ENCODE data around the gene NEAT1.
A peak's percentile ranks its signal among the peaks of the same experiment; 100 is the strongest.
"Not testable (repeated sequence)": the region's sequence is repeated elsewhere in the genome, so short reads cannot be mapped to it uniquely, and the experiment has no call there.

The NEAT1 gene

DNA sequence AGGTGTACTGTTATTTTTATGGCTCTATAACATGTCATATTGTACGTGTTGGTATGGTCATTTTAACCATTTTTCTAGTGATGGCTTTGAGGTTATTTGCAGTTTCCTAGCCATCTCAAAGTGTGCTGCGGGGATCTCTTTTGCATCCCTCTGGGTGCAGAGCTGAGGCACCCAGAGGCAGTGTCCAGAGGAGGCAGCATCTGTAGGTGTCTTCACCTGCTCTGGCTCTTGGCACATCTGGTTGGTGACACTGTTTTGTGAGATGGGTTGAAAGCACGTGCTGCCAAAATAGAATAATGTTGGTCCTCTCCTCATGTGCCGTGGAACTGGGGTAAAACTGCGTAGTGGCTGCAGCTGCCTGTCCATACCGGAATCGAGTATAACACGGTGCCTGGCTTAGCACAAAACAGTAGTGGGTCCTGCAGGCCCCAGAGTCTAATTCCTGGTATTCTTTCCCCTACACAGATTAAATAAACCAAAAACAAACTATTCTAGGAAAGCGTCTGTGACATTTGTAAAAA, 12.9 kb downstream of the NEAT1 start:
- no peak for DNase-seq

DNA sequence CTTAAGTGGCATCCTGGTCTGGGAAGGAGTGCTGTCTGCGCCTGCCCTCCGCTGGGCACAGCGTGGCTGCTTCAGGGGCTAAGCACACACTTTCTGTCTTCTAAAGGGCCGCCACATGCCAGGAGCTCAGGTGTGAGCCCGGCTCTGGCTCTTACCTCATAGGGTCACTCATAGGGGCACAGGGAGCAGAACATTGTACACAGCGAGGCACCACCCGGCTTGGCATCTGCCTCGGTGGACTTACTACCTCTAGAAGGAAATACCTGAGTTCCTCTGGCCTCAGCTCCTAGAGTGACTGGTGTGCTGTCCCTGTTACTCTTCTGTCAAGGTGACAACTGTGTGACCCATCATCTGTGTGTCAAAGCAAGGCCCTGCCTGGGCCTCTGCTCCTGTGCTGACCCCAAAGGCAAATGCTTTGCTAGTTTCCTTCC, 13.4 kb downstream of the NEAT1 start:
- DNase-seq = peak; percentile 56

DNA sequence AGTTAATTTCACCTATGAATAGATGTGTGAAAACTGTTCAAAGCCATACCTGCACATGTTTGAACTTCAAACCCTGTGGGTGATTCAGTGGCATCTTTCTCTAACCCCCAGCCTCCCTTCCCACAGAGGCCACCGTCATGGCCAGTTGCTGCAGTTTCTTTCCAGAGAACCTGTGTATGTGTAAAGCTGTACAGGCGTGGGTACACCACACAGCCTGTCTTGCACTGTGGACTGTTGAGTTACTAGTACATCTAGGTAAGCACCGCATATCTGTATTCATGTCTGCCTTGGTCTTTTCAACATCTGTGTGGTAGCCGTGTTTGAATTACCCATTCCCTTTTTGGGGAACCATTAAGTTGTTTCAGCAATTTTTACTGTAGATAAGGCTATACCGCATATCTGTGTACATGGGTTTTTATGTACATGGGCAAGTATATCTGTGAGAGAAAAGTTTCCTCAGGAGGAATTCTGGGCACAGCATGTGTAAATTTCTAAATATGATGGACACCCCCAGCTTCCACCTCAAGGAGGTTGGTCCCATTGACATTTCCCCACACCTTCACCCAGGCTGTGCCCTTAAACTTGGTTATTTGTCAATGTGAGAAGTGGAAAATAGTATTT, 13.9 kb downstream of the NEAT1 start:
- DNase-seq = peak; percentile 51

DNA sequence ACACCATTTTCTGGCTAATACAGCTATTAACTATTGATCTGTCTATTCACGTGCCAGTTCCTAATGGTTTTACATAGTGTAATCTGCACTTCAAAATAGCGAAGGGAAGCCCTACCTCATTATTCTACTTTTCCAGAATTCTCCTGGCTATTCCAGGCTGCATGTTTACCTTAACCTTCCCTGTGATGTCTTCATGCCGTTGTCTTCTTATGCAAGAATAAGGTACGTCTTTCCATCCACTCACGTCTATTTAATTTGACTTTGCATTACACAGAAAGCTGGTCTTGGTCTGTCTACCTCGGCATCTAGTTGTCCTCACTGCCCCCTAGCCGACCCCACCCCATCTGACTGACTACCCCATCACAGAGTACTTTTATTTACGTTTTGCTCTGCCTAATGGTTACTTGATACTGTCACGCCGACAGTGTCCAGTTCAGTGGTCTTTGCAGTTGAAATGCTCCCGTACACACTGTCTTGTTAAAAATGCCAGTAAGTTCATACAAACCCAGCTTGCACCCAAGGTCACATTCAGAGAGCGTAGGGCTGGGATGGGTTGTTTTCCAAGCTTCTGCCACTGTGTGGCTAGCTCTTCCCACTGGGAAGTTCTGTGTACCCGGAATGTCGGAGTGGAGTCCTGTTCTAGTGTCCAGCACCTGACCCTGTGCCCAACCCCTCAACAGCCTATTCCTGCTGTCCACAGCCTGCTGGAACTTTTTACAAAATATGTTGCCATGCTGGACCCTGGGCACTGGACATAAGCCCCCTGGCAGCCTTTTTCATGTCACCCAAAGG, 15.0 kb downstream of the NEAT1 start:
- no peak for DNase-seq

DNA sequence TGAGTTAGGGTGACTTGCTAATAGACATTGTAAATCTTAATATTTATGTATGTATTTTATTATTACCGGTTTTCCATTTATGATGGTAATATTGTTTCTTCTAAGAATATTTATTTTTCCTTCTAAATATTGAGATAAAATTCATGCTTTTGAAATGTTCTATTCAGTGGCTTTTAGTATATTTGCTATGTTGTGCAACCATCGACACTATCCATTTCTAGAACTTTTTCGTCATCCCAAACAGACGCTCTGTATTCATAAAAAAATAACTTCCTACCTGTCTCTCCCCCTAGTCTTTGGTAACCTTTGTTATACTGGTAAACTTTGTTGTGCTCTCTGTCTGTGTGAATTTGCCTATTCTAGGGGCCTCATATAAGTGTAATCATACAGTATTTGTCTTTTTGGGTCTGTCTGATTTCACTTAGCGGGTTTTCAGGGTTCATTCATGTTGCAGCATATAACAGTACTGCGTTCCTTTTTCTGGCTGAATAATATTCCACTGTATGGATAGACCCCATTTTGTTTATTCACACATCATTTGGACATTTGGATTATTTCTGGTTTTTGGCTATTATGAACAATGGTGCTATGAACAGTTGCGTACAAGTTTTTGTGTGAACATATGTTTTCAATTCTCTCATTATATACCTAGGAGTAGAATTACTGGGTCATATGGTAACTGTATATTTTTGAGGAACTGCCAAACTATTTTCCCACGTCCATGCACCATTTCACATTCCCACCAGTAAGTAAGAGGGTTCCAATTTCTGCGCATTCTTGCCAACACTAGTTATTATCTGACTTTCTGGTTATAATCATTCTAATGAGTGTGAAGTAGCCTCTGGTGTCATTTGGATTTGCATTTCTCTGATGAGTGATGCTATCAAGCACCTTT, 15.9 kb downstream of the NEAT1 start:
- DNase-seq = no peak

DNA sequence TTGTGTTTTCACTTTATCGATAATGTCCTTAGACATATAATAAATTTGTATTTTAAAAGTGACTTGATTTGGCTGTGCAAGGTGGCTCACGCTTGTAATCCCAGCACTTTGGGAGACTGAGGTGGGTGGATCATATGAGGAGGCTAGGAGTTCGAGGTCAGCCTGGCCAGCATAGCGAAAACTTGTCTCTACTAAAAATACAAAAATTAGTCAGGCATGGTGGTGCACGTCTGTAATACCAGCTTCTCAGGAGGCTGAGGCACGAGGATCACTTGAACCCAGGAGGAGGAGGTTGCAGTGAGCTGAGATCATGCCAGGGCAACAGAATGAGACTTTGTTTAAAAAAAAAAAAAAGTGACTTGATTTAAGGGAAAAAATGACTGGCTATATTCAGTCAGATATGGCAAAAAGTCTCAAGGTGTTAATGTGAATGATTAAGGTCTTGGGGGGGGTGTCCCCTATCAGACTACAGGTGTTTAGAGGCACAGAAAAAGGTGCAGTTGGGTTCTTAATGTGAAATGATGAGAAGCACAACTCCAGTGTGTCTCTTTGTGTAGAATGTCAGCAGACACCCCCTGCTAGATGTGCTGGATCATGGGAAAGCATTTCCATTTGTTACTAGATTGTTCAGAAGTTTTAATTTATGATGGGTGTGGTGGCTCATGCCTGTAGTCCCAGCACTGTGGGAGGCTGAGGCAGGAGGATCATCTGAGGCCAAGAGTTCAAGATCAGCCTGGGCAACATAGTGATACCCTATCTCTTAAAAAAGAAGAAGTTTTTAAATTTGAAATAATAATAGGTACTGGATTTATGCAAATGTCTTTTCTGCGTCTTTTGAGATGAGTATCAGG, 17.0 kb downstream of the NEAT1 start:
- peak; percentile 46 for DNase-seq

DNA sequence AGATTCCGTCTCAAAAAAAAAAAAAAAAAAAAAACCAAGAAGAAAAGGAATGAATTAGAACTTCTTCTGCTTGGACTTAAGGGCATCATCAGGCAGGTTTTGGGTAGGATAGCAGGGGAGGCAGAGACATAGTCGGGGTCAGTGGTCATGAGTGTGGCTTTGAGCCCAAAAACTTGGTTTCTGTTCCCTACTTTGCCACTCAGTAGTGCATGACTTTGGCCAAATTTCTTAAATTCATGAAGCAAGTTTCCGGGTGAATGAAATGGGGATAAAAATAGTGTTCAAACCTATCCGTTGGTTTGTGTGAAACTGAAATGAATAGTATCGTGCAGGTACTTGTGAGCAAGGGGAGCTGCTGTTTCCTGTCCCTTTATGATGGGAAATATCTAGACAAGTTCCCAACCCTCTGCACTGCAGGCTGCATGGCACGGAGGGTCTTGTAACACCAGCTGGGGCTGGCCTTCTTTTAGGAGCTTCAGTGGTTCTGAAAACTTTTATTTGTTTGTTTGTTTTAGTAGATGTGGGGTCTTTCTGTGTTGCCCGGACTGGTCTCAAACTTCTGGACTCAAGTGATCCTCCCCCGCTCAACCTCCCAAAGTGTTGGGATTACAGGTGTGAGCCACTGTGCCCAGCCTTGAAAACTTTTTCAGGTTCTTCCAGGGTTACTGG, 18.4 kb downstream of the NEAT1 start:
- DNase-seq = no peak

DNA sequence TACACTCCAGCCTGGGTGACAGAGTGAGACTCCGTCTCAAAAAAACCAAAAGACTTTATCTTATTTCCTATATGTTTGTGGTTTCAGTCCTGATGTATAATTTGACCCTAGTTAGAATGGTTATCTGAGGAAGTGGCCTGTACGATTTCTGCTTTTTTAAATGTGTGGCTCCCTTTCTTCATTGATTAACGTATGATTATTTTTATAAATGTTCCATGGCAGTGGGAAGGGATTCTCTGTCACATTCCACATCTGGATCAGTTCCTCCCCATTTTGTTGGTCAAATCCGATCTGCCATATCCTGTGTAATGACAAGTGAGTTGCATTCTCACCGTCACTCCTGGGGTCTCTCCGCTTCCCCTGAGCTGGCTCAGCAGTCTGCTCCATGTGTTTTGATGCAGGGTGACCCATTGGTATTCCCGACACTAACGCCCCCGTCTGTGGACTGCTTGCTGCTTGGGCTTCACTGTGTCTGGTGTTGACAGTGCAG, 20.3 kb downstream of the NEAT1 start:
- DNase-seq = no peak

DNA sequence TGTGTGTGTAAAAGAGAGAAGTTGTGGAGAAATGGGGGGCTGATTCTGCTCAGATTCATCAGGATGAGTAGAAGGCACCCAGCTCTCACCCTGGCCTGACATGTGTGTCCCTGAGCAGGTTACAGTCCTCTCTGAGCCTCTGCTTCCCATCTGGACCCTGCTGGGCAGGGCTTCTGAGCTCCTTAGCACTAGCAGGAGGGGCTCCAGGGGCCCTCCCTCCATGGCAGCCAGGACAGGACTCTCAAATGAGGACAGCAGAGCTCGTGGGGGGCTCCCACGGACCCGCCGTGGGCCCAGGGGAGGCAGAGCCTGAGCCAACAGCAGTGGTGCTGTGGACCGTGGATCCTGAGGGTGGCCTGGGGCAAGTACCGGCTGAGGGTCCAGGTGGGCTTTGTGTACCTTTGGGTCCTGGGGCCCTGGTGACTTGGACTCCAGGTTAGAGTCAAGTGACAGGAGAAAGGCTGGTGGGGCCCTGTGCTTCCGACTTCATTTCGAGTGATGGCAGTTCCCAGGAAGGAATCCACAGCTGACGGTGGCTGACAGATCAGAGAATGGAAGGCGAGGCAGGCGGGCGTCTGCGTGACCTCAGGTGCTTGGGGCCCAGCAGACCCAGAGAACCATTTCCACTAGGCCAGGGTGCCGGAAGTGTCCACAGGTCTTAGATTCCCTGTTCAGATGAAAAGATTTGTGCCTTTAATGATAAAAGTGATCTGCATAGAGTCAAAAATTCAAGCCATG, 21.9 kb downstream of the NEAT1 start:
- DNase-seq = peak; percentile 64

DNA sequence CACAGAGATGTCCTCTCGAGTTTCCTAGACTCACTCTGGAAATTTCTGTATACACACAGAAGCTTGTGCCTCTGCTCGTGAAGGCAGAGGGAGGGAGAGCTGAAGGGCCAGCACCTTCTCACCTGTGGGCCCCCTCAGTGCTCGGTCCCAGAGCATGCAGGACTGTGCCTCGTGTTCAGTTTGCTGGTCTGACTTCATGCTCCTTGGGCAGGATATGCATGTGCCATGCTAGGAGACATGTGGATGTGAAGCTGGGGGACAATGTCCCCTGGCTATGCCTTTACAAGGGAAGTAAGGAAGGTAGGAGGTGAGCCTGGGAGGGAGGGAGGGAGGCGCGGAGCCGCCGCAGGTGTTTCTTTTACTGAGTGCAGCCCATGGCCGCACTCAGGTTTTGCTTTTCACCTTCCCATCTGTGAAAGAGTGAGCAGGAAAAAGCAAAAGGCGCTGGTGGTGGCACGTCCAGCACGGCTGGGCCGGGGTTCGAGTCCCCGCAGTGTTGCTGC, 22.6 kb downstream of the NEAT1 start:
- peak; percentile 68 for DNase-seq

DNA sequence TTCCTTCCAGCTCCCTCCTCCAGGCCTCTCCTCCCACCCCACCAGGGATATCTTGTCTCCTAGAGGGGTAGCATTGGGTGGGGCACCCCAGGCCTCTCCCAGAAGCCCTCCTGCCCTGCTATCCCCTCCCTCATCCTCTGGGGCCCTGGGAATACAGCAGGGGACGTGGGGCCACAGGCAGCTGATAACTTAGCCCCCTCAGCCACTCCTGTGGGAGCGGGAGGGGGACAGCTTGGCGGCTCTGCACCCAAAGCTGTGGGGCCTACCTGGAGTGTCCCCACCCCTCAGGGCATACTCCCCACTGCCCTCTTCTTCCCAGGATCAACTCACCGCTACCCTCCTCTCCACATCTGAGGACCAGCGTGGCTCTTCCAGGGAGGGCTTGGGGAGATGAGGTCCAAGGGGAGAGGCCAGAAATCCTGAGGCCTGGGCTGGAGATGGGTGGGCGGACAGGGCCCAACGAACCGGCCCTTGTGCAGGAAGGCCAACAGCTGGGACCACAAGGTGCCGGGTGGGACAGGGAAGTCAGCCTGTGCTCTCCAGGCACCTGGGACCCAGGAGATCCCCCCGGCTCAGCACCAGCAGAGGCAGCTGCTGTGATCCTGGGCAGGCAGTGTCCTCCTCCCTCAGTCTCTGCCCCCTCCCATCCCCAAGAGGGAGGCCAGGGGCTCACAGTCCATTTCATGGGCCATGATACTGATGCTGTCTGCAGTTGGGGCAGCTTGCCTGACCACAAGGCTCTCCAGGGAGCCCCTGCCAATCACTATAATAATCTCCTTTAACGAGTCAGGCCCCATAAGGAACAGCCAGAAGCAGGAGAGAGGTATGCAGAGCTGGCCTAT, 23.2 kb downstream of the NEAT1 start:
- DNase-seq = peak; percentile 77

DNA sequence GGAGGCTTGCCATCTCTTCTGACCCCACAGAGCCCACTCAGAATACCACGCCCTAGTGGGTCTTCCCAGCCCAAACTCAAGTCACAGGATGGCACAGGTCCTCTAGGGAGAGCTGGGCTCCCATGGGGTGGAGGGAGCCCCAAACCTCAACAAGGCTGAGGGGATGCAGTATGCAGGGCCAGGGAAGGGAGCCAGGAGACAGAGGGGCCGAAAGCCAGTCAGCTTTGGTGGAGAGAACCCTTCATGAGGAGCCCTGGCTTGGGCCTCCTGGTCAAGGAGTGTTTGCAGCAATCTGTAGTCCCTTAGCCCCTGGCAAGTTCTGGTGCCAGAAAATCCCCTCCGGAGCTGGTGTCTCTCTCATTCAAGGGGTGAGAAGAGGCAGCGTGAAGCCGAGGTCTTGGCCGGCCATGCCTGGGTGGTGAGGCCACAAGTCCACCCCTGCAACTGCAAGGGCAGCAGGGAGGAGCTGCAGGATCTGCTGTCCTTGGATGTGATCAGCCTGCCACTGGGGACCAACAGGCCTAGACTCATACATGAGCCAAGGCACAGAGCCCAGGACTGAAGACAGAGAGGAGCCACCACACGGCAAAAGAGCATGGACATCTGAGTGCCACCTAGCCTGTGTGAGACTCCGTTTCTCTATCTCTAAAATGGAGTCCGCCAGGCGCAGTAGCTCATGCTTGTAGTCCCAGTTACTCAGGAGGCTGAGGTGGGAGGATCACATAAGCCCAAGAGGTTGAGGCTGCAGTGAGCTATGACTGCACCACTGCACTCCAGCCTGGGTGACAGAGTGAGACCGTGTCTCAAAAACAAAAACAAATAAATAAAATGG, 24.1 kb downstream of the NEAT1 start:
- DNase-seq = peak; percentile 65

DNA sequence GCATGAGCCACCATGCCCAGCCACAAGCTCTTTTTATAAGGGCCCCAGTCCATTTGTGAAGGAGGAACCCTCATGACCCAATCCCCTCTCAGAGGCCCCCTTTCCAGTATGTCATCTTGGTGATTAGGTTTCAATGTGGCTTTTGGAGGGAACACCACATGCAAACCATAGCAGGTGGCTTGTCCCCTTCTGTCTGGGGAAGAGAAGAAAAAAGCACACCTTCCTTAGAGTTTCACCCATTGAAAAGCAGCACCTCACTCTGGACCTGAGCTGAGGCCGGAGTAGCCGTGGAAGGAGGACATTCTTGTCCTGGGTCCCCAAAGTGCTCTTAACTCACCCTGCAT, 25.4 kb downstream of the NEAT1 start:
- DNase-seq = no peak

DNA sequence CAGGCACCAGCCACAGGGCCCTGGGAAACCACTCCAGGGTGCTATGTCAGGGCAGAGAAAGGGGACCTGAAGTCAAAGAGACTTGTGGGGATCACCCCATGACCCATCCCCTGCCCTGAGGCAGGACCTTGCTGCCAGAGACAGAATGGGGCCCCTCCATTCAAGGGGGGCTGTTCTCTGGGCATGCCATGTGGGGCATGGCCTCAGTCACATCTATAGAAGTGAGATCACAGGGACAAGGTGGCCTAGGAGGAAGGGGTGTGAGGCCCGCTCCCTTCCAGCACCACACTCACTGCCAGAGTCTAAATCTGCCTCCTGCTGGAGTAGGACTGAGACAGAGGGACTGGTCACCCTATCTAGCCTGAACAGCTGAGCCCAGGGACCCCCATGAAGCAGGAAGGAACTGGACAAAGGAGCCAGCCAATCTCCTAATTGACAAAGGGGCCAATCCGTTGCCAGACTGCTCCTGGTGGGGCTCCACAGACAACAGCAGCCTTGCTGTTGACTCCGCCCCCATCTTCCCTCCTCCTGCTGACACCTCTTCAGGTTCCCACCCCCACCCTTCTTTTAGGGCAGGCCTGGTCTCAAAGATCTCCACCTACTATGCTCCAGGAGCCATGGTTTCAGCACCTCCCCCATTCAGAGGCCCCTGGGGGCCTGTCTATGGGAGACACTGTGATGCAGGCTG, 26.0 kb downstream of the NEAT1 start:
- peak; percentile 86 for DNase-seq

DNA sequence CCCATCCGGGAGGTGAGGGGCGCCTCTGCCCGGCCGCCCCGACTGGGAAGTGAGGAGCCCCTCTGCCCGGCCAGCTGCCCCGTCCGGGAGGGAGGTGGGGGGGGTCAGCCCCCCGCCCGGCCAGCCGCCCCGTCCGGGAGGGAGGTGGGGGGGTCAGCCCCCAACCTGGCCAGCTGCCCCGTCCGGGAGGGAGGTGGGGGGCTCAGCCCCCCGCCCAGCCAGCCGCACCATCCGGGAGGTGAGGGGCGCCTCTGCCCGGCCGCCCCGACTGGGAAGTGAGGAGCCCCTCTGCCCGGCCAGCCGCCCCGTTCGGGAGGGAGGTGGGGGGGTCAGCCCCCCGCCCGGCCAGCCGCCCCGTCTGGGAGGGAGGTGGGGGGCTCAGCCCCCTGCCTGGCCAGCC, 28.7 kb downstream of the NEAT1 start:
- not testable (repeated sequence) for DNase-seq

DNA sequence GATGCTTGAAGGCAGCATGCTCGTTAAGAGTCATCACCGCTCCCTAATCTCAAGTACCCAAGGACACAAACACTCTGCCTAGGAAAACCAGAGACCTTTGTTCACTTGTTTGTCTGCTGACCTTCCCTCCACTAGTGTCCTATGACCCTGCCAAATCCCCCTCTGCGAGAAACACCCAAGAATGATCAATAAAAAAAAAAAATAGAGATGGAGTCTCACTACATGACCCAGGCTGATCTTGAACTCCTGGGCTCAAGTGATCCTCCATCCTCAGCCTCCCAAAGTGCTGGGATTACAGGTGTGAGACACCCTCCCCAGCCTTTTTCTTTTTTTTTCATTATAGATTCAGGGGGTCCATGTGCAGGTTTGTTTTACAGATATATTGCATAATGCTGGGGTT, 29.7 kb downstream of the NEAT1 start:
- DNase-seq = not testable (repeated sequence)

DNA sequence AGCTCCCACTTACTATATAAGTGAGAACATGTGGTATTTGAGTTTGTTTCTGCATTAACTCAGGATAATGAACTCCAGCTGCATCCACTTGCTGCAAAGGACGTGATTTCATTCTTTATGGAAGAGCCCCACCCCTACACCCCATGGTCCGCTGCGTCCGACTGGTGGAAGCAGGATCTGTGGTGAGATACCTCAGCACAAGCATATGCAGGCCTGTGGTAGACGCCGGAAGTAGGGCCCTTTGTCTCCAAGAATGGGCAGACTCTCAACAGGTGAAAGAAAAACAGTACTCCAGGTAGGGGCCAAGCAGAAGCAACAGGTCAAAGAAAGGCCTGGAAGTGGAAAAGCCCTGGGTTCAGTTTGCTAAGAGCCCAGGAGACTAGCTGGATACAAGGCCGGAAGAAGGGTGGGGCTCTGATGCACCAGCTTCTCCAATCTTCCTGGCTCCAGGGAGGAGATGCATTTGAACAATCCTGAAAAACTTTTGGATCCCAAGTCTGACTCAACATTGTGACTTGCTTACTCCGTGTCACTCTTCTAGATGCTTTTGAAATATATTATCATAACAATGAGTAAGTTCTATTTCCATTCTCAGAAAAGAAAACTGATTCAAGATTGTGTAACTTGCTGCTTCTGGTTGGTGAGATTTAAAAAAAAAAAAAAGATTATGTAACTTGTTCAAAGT, 30.4 kb downstream of the NEAT1 start:
- DNase-seq = no peak

DNA sequence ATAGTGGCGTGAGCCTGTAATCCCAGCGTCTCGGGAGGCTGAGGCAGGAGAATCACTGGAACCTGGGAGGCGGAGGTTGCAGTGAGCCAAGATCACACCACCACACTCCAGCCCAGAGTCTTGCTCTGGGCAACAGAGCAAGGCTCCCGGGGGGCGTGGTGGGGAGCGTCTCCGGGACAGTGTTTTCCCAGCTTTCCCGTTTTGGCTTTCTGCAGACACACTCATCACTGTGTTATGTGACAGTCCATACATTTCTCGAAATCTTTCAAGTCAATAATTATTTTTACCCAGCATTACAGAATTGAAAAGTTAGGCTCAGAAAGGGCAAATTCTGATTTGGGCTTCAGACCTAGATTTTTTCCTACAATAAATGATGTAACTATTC, 31.7 kb downstream of the NEAT1 start:
- DNase-seq = no peak

All from islet precursor cell (in vitro differentiated cells).